ENCODE measurements around the gene UEVLD.
A peak's percentile ranks its signal among the peaks of the same experiment; 100 is the strongest.

UEVLD gene

DNA sequence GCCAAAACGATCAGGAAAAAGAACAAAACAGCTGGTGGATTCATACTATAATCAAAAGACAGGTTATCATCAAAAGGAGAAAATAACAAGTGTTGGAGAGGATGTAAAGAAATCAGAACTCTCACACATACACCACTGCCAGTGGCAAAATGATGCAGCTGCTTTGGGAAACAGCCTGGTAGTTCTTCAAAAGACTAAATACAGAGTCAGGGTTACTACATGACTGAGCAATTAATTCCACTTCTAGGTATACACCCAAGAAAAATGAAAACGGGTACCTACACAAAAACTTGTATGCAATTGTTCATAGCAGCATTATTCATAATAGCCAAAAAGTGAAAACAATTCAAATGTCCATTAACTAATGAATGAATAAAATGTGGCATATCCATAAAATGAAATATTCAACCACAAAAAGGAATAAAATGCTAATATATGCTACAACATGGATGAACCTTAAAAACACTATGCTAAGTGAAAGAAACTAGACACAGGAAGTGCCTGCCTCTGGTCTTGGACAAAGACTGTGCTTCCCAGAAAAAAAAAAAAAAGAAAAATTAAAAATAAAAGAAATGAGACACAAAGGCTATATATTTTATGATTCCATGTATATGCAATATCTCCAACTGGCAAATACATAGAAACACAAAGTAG, 8.3 kb downstream of the UEVLD start:
- DNase-seq: no peak

DNA sequence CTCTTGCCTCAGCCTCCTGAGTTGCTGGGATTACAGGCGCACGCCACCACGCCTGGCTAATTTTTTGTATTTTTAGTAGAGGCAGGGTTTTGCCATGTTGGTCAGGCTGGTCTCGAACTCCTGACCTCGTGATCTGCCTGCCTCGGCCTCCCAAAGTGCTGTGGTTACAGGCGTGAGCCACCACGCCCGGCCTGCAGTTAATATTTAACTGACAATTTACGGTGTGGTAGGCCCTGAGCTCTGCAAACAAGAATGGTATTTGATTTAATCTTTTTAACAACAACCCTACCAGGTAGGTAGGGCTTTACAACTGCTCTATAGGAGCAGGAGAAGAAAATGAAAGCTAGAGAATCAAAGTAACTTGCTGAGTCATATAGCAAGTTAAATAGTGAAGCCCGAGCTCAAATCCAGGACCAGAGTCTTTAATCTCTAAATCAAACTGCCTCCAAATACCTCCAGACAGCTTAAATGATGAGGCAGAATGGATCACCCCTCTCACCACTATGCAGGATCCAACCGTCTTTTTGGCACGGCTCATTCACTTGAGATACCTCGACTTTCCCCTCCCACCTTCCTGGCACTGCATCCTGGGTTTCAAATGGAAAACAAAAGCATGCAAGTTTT, 9.4 kb downstream of the UEVLD start:
- no peak for DNase-seq

DNA sequence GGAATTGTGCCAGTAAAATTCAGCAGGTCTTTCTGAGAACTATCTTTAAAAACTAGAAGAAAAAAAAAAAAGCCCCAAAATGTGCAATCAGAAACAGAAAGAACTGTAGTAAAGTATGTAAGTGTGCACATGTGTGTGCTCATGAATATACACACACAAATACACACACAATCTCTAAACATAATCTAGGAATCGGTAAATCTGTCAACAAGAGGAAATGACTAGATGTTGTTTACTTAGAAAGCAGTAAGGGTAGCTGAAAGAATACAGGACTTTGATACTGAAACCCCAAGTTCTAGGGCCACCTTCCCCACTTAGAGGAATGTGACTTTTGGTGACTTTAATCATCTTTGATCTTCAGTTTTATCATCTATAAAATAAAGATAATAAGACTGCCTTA, 13.2 kb downstream of the UEVLD start:
- no peak for DNase-seq

DNA sequence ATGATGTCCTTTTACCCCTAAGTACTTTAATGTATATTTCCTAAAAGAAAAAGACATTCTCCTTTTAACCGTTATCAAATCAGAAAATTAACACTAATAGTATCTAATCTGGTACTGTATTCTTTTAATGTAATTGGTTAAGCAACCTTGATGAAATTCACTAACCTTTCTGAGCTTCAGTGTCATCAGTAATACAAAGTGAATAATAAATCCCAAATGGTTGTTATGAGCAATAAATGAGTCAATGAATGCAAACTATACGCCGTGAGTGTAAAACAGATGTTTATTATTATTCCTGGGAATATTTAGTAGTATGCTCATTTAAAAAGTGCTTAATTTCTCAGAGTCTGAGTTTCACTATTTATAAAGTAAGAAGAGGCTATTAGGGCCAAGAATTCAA, 21.5 kb downstream of the UEVLD start:
- DNase-seq: no peak

DNA sequence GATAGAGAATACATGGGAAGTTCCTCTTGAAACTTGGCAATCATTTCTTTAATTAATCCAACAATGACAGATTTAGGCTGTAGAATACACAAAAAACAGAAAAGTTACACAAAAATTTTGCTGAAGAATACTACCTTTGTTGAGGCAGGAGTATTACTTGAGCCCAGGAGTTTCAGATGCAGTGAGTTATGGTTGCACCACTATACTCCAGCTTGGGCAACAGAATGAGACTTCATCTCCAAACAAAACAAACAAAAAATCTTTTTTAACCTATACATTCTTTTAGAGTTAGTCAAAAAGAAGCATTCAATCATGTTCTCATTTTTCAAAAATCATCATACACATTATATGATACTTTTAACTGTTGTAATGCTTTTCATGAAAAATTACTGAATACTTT, 22.1 kb downstream of the UEVLD start:
- DNase-seq: no peak

DNA sequence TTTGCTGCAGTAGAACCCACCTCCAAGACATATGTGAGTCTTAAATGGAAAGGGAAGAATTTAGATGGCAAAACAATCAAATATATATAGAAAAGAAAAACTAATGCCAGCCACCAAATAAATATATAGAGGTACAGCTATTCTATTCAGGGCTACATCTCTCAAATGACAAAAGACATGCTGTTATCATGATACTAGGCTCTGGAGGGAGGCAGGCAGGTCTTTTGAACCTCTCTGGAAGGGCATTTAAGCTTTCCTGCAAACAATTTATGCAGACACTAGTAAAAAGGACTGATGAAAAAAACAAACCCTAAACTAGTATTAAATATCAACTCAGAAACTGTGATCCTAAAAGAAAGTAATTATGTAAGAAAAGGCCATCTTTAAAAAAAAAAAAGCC, 24.4 kb downstream of the UEVLD start:
- no peak for DNase-seq

DNA sequence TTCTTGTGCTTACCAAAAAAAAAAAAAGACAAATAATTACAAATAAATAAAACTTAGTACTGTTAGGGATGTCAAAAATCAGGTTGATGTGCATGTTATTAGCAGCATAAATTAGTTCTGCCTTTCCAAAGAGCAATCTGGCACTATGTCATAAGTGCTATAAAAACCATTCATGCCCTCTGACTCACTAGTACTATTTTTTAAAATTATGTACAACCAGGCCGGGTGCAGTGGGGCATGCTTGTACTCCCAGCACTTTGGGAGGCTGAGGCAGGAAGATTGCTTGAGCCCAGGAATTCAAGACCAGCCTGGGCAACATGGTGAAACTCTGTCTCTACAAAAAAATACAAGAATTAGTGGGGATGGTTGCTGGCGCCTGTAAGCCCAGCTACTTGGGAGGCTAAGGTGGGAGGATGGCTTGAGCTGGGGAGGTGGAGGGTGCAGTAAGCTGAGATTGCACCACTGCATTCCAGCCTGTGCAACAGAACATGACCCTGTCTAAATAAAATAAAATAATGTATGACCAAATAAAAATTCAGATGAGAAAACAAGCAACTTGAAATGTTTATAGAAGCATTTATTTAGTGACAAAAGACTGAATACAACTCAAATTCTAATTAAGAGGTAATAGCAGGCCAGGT, 25.3 kb downstream of the UEVLD start:
- no peak for DNase-seq

DNA sequence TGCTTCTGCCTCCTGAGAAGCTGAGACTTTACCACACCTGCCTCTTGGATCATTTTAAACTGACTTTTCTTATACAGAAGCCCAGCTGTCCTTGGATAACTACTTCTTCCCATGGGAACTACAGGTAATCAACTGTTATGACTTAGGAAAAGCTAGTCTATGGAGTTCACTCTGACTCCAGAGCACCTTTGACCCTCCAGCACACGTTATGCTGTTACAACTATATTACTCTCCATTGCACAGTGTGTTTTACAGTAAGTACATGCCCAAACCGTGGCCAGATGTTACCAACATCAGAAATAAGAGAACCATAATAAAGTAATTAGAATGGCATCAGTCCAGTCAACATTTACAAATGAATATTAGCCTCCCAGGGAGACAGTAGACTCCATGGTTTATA, 40.5 kb downstream of the UEVLD start:
- DNase-seq: no peak

DNA sequence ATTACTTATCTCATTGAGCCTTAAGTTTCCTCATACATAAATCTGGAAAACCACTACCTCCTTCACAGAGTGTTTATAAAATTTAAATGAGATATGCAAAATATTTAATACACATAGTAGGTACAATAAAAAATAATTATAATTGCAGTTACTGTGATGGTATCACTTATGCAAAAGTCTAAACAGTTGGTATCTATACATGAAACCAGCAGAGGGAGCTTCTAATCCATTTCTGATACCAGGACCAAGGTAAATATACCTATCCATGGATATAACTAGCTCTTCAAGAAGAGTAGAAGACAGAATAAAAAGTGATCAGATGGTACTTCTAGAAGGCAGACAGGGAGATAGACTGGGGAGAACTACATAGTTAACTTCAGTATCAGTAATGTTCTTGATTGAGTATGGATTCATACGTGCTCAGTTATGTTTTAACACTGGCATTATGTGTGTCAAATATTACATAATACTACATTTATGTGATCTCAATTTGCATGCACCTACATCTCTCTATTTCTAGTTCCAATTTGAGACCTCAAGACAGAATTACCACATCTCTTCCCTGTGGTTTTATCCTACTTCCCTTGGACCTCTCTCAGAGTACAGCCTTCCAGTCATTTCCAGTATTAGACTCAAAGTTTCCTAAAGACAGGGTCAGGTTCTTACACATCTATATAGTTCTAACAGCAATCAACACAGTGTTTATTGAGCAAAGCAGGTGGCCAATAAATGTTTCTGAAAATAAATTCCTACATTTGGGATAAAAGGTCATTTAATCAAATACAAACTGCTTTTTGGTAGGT, 48.1 kb downstream of the UEVLD start:
- DNase-seq: no peak

DNA sequence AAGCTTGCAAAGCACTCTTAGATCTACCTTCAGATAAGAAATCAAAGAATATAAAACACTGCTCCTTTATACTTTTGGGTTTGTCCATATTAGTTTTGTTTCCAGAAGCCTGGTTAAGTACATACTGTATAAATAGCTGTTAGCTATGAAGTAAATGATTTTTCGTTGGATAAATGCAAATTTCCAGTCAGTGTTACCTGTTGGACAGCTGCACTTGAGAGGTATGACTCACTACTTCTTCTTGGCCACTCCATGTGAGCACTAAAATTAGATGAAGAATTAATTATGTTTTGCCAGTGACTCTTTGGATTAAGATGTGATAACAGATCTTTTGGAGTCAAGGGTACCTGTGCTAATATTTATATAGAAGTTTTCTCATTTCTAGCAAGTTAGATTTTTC, 52.3 kb downstream of the UEVLD start:
- DNase-seq: no peak

DNA sequence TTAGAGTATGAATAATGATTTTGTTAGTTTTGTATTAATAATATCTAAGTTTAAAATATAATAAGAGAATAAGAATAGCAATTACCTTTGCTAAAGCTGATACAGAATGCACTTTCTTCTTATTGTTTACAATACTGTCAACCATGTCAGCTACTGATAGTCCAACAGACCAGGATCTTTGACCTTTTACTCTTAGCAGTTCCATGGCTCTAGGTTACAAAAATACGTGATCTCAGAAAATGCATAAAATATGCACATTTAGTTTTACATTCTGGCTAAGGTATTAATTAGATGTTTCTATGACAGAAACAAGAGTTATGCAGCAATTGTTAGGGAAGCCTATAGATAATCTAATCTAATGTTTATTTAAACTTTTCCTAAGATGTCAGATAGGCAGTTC, 54.3 kb downstream of the UEVLD start:
- DNase-seq: no peak

DNA sequence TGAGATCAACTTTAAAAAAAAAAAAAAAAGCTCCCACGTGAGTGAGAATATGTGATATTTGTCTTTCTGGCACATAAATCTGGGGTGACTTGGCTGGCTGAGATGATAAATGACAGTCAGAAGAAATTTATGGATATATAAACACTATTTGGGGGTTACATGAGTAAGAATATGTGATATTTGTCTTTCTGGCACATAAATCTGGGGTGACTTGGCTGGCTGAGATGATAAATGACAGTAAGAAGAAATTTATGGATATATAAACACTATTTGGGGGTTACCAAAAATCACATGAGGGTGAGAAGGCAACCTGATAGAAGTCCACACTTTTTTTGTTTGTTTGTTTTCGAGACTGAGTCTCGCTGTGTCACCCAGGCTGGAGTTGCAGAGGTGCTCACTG, 55.2 kb downstream of the UEVLD start:
- no peak for DNase-seq

DNA sequence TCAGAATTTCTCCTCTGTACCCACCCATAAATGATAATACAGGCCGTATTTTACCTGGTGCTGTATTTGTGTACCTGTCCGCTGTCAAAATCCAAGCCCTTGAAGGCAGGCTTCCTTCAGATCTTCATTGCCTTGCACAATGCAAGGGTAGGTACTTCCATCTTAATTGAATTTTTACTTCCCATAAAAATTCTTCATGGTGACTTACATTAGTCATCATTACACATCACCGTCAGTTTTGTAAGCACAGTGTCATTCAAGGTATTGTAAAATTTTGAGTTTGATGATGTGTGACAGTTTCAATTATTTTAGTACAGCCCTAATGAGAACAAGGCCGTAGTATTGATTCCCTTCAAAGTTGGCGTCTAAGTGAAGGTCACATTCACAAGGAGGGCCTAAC, 61.0 kb downstream of the UEVLD start:
- peak; percentile 88 for DNase-seq

DNA sequence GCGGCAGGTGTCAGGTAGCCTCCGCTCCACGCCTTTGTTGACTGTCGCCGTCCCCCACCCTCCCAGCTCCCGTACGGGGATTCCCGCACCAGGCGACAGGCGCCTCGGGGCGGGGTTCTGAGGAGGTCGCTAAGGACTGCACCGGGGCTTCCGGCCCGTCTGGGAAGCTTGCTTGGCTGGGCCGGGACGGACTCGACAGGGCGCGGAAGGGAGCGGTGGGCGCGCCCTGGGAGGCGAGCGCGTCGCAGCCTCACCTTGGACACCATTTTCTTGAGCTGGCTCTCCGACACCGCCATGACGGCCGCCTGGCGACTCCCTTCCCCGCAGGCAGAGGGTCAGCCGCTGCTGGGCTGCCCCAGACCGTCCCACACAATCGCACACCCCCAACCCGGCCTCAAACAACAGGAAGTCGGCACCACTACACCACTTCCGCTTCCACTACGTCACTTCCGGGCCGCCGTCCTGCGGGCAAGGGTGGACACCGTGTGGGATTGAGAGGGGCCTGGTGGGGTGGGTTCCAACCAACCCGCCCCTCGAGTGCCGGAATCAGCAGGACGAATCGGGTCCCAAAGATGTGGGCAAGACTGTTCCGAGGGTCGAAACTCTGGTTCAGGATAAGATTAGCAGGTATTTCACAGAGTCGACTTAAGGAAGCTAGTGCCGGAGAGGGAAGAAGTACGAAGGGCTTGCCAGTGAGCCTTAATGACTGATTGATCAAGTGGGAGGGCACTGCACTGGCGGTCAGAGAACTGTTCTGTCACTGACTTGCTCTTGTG, 61.8 kb downstream of the UEVLD start, which contains the start of gene TSG101:
Gene TSG101, minus strand, starts transcription at position 422 of the 776 bp plus-strand sequence. Its CDS starts 126 bp downstream, at position 296.
- peak; percentile 96 for DNase-seq

DNA sequence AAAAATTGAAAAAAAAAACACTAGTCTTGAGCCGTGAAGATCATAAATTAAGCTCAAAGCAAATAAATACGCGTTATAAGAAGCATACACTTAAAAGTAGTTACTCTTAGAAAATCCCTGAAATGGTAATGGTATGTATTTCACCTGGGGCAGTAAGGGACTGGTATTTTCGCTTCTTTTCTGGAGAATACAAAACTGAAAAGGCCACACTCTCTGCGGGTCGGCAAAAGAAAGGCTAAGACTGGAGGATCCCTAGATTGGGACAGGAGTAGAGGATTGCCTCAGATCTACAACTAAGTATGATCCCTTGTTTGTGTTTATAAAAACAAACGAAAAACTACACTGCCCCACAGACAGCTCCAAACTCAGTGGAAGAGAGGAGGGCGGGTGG, 62.4 kb downstream of the UEVLD start:
- DNase-seq: no peak

DNA sequence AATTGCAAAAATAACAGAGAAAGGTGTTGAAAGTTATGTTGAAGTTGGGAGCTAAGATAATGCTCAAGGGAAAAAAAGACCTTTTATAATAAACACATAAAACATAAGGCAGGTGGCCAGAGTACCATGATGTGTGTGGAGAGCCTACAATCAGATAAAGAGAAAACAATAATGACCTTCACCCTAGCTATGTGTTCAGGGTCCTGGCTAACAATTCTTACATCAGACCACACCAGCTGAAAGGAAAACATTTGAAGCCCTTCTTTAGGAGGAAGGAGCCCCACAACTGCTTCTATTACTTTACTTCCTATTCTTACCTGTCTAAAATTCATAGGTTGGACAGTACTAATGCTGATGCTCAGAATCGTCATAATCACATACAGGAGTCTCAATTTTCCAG, 64.3 kb downstream of the UEVLD start:
- DNase-seq: no peak

DNA sequence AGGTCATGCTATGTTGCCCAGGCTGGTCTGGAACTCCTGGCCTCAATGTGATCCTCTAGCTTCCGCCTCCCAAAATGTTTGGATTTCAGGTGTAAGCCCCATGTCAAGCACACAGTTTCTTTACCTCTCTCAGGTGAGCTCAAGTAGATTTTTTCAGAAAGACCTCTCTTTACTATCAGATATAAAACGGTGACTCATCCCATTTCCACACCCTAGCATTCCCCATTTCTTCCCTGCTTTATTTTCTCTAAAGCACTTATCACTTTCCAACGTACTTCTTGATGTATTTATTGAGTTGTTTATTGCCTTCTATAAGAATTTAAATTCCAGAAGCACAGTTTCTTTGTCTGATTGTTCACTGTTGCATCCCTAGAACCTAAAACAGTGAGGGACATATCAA, 65.5 kb downstream of the UEVLD start:
- DNase-seq: no peak

DNA sequence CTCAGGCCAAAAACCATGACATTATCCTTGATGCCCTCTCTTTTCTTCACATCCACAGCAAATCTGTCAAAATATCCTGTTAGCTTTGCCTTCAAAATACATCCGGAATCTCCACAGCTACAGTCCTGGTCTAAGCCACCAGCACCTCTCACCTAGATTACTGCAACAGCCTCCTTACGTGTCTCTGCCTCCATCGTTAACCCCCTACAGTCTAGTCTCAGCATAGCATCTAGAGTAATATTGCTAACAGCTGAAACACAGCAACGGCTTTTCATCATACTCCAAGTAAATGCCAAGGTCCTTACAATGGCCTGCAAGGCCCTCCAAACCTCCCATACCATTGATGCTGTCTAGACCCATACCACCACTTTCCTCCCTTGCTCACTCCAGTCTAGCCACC, 66.1 kb downstream of the UEVLD start:
- DNase-seq: peak; percentile 2

DNA sequence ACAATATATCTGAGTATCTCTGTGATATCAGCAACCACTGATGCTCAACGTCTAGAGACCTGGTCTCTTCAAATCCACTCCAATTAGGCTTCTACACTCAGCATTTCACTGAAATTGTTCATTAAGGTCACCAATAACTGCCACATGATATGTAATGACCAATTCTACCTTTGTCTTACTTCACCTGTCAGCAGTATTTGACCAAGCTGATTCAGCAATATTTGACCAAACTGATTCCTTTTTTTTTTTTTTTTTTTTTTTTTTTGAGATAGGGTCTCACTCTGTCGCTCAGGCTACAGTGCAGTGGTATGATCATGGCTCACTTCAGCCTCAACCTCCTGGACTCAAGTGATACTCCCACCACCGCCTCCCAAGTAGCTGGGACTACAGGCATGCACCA, 67.4 kb downstream of the UEVLD start:
- no peak for DNase-seq

DNA sequence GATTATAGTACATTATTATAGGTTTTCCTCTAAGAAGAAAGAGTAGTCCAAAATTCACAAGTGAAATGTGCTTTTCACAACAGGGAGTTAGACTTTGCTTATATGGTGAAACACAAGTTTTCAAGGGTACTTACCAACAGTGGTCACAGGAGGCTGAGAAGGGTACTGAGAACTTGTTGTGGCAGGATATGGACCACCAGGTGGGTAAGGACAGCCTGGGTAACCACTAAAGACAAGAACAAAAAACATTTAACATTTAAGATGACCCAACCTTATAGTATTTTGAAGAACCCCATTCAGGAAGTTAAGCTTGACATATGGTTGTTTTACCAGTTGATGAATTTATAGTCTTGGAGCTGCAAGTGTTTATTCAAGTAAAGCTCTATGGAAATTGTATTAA, 86.2 kb downstream of the UEVLD start:
- DNase-seq: no peak

DNA sequence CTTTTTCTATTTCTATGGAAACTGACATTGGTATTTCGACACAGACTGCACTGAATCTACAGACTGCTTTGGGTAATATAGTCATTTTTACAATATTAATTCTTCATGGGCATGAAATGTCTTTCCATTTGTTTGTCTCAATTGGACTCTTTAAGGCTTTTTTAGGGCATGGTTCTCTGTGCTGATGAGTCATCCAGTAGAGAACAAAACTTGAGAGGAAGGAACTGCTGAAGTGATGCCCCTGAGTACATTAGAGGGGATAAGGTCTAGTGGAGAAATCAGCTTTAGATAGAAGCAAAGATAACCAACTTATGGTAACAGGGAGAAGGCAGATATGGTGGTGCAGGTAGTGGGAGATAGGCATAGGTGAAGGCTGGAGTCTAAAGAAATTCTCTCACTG, 86.9 kb downstream of the UEVLD start:
- no peak for DNase-seq

DNA sequence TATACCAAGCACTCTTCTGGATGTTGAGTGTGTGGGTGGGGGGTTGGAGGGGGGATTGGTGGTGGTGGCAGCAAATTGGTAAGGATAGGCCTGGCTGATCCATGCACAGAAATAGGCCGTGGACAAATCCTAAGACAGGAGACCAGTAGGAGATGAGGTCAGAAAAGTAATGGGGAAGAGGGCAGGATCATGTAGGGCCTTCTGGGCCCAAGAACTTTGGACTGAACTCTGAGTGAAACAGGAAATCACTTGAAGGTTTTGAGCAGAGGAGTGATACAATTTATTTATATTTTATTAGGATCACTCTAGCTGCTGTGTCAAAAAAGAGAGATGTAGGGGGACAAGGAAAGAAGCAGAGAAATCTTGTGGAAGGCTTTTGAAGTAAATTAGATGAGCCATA, 90.5 kb downstream of the UEVLD start:
- no peak for DNase-seq

DNA sequence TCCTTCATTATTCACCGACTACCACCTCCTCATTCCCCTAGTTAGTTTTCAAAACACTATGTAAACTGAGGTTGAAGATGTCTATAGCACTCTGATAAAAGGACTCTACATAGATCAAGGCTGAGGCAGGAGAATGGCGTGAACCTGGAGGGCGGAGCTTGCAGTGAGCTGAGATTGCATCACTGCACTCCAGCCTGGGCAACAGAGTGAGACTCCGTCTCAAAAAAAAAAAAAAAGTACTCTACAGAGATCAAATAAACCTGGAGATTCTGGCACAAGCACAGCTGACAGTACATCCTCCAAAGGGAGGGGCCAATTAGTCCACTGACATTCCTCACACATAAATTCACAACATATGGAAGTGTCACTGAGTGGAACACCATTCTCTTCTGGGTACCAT, 92.8 kb downstream of the UEVLD start:
- DNase-seq: no peak
